OCI-LY7 (cell line): ENCODE measurements around the gene GJB4.

Experiments used
- CTCF ChIP-seq: fragments of 200-600 bp; sonication (generic); conservative IDR thresholded peaks from 2 replicates; pipeline ENCODE4 v1.5.1; 2014; ENCODE audit warnings: mild to moderate bottlenecking, antibody characterized with exemption, low read length, moderate library complexity, mixed read lengths
- EZH2phosphoT487 ChIP-seq: fragments of 200-600 bp; sonication (generic); IDR thresholded peaks from 2 replicates; pipeline ENCODE4 v1.6.1; 2018; ENCODE audit warnings: low read depth, borderline replicate concordance, mild to moderate bottlenecking, mixed run types, antibody characterized with exemption, low read length, moderate library complexity, mixed read lengths

GRCh38 chr1:34743775-34744174 lies 15.8 kb upstream of the GJB4 start:
- TF ChIP-seq EZH2phosphoT487 (no peak), CTCF (no peak)
